OCI-LY7 (cell line): ENCODE measurements around the gene MSANTD2.

ENCODE experiments used
- EZH2phosphoT487 ChIP-seq: fragments of 200-600 bp; sonication (generic); IDR thresholded peaks from 2 replicates; pipeline ENCODE4 v1.6.1; 2018; ENCODE audit warnings: low read depth, borderline replicate concordance, mild to moderate bottlenecking, mixed run types, antibody characterized with exemption, low read length, moderate library complexity, mixed read lengths
- TF ChIP-seq, protein P1 (sequence below): fragments of 200-600 bp; sonication (generic); conservative IDR thresholded peaks from 2 replicates; pipeline ENCODE4 v1.5.1; 2014; ENCODE audit warnings: mild to moderate bottlenecking, antibody characterized with exemption, low read length, moderate library complexity, mixed read lengths

DNA sequence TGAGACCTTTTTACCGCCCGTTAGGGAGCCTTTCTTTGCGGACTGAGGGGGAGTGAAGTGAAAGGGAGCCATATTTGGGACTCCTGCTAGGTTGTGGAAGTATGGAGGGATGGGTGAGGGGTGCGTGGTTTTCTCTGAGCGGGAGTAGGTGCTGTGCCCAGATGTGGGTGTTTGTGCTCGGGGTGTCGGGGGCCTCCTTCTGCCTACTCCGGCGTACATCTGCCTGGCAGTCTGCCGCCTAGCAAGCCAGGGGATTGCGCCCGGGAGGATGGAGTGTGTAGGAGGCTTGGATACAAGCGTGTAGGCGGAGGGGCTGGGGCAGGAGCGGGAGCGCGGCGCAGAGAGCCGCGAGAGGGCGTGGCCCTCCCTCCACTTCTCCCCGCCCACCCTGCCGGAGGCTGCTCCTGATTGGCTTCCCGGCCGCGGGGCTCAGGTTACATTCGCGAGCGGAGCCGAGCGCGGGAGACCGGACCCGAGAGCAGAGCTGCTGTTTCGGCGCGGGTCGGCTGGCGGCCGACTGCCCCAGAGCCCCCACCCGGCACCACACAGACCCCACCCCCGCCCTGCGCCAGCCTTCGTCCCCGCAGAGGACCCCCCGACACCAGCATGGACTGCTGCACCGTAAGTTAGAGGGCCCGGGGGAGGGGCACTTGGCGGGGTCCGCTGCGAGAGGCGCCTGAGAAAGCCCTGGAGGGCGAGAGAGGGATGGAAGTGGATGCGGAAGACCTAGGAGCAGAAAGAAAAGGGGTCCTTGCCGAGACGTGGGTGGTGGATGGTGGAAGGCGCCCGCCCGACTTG is 60.5 kb downstream of the MSANTD2 start, which contains the start of gene NRGN:
- TF ChIP-seq, protein P1, sequence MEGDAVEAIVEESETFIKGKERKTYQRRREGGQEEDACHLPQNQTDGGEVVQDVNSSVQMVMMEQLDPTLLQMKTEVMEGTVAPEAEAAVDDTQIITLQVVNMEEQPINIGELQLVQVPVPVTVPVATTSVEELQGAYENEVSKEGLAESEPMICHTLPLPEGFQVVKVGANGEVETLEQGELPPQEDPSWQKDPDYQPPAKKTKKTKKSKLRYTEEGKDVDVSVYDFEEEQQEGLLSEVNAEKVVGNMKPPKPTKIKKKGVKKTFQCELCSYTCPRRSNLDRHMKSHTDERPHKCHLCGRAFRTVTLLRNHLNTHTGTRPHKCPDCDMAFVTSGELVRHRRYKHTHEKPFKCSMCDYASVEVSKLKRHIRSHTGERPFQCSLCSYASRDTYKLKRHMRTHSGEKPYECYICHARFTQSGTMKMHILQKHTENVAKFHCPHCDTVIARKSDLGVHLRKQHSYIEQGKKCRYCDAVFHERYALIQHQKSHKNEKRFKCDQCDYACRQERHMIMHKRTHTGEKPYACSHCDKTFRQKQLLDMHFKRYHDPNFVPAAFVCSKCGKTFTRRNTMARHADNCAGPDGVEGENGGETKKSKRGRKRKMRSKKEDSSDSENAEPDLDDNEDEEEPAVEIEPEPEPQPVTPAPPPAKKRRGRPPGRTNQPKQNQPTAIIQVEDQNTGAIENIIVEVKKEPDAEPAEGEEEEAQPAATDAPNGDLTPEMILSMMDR = no peak
- no peak for TF ChIP-seq EZH2phosphoT487
